Uterus (tissue), 2 donors: ENCODE data around the gene FZD4.
"Not testable (repeated sequence)": the region's sequence is repeated elsewhere in the genome, so short reads cannot be mapped to it uniquely, and the experiment has no call there.

ENCODE experiments used
- POLR2A ChIP-seq, 2 donors: fragments of 450-650 bp; IDR thresholded peaks; one replicate each; pipeline ENCODE4 v1.6.1; 2016; ENCODE audit warnings: antibody characterized with exemption in 2 of 2, mild to moderate bottlenecking in 1 of 2, moderate library complexity in 1 of 2
- TF ChIP-seq, protein P1 (sequence below), 4 experiments: fragments of 200-600 bp in 2 of 4; fragments of 450-650 bp in 2 of 4; sonication (generic) in 2 of 4; IDR thresholded peaks; one replicate each; pipeline ENCODE4 v1.5.1; 2016 to 2019; ENCODE audit warnings: antibody characterized with exemption in 4 of 4, mild to moderate bottlenecking in 2 of 4, moderate library complexity in 1 of 4

DNA sequence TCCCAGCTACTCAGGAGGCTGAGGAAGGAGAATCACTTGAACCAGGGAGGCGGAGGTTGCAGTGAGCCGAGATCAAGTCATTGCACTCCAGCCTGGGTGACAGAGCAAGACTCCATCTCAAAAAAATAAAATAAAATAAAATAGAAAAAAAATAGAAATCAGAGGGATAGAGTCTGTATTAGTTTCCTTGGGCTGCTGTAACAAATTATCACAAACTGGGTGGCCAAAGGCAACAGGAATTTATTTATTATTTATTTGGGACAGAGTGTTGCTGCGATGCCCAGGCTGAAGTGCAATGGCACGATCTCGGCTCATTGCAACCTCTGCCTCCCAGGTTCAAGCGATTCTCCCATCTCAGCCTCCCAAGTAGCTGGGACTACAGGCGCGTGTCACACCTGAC is 11.7 kb downstream of the FZD4 start:
- TF ChIP-seq, protein P1, sequence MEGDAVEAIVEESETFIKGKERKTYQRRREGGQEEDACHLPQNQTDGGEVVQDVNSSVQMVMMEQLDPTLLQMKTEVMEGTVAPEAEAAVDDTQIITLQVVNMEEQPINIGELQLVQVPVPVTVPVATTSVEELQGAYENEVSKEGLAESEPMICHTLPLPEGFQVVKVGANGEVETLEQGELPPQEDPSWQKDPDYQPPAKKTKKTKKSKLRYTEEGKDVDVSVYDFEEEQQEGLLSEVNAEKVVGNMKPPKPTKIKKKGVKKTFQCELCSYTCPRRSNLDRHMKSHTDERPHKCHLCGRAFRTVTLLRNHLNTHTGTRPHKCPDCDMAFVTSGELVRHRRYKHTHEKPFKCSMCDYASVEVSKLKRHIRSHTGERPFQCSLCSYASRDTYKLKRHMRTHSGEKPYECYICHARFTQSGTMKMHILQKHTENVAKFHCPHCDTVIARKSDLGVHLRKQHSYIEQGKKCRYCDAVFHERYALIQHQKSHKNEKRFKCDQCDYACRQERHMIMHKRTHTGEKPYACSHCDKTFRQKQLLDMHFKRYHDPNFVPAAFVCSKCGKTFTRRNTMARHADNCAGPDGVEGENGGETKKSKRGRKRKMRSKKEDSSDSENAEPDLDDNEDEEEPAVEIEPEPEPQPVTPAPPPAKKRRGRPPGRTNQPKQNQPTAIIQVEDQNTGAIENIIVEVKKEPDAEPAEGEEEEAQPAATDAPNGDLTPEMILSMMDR (IDR thresholded peaks at IDR 0.05): not testable (repeated sequence)
- TF ChIP-seq POLR2A (IDR thresholded peaks at IDR 0.05): not testable (repeated sequence)
